GM12878 (cell line): ENCODE measurements around the gene CLSTN2. TPM values are rescaled to one million over a fixed set of nuclear protein-coding genes. Genes with fewer than 3 reads are reported as not detected.

Experiments used
- E2F8 ChIP-seq: fragments of 450-650 bp; IDR thresholded peaks from 2 replicates; pipeline ENCODE4 v1.6.1; 2018; ENCODE audit warnings: mild to moderate bottlenecking, low read depth, moderate library complexity; ENCODE audit not compliant: partially characterized antibody
- MYC ChIP-seq: IDR thresholded peaks from 2 replicates; pipeline ENCODE4 v1.6.1; 2011; ENCODE audit warnings: mild to moderate bottlenecking, low read length, moderate library complexity, inconsistent platforms; ENCODE audit not compliant: insufficient read depth, insufficient replicate concordance, insufficient read length, severe bottlenecking
- ZBTB11 ChIP-seq: fragments of 450-650 bp; formaldehyde crosslinking; IDR thresholded peaks from 2 replicates; pipeline ENCODE4 v1.5.0; 2022; ENCODE audit warnings: mild to moderate bottlenecking, missing genetic modification characterization
- ZNF207 ChIP-seq: fragments of 450-650 bp; IDR thresholded peaks from 2 replicates; pipeline ENCODE4 v1.6.1; 2014; ENCODE audit warnings: antibody characterized with exemption, mild to moderate bottlenecking, borderline replicate concordance
- polyA plus RNA-seq, 11 experiments: library from polyadenylated mRNA; depleted of rRNA in 4 of 11; unstranded in 6 of 11; stranded (reverse) in 5 of 11; fragments of >200 nt; fragmentation: Nextera tagmentation in 4 of 11; fragmentation: Illumina TruSeq in 1 of 11; extraction: Ambion mirVana in 4 of 11; extraction: Trizol in 1 of 11; gene quantifications; 1 replicate in 1 of 11; 2 replicates in 10 of 11; pipeline versions ENCODE4 v1.2.1 to v1.2.3, GENCODE V29; 2011 to 2016; ENCODE audit warnings: inconsistent platforms in 2 of 11, missing spikeins in 2 of 11, low read depth in 1 of 11
- total RNA-seq, 4 experiments: library from RNA; depleted of rRNA in 3 of 4; stranded (reverse); fragments of >200 nt in 3 of 4; fragmentation: Illumina TruSeq in 1 of 4; extraction: Trizol in 1 of 4; gene quantifications; 2 replicates each; pipeline versions ENCODE4 v1.2.1 to v1.2.3, GENCODE V29; 2013 to 2021

CLSTN2 gene
- total and polyA plus RNA-seq, 10 of the 15 experiments (the other 5 are each of a cell fraction or from before 2014, with no cell fraction given), result under 0.01 to 0.10 (median under 0.01) TPM; not detected in 5

GRCh38 chr3:140568131-140568530, 633.1 kb downstream of the CLSTN2 start (continued):
- TF ChIP-seq E2F8, result no peak
- no peak for TF ChIP-seq ZNF207
- no peak for TF ChIP-seq ZBTB11 (CRISPR knock-in tag)
- TF ChIP-seq MYC, result no peak
